ENCODE measurements around the gene NUDT17. TPM values are rescaled to one million over a fixed set of nuclear protein-coding genes. Genes with fewer than 3 reads are reported as not detected.

The NUDT17 gene
- total and polyA plus RNA-seq, 9 of the 15 experiments (the other 6 are each of a cell fraction or from before 2014, with no cell fraction given): 2.1 to 10.0 (median 6.1) TPM

GRCh38 chr1:145845514-145846161, at the start of gene NUDT17 (continued):
- TF ChIP-seq, protein P1, sequence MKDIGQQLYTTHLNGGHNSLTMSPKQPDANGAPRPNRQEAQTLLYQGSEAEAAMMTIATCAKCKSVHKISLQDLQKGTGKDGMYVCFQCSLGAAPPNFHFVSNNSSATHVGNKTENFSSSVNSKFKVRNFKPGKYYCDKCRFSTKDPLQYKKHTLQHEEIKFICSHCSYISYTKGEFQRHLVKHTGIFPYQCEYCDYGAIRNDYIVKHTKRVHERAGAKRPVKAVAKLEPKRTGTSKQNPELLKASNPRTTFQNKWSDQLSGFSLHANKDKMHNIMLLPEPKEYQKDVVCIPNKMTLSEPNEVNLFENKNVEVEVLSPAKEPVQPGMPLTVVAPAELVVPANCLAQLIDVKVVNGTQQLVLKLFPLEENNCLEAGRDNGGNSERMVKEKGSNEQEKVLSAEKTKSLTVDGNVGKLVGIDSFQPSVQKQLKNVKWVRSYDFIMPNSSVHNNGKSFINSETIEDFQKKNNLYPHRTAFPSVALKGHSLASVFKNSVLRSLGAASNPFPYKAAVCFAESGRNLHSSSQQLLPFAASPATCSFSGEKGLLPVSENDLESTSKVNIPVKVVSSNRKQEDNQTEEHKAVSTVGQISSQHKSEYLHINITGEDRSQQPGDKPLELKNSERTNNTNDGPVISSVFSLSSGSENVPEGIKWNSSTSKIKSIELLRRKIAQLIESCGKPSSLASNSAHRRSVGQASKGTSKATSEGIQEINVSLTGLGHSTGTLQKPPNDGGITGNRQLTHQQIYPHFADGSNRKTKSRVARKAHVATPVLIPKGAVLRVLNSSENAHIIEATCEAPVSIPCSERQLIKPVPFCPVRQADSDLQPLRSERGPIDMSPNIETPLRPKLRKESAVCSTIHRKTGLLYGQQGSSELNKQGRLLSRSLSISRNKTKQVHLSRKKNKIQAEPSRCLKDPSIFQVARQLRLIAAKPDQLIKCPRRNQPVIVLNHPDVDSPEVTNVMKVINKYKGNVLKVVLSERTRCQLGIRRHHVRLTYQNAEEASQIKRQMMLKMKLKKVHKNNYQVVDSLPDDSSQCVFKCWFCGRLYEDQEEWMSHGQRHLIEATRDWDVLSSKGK (CRISPR knock-in tag; IDR thresholded peaks at IDR 0.05): no peak
- TF ChIP-seq ZC3H8 (IDR thresholded peaks at IDR 0.05) (no peak), TCF15 (CRISPR knock-in tag; IDR thresholded peaks at IDR 0.05) (no peak), FOXM1 (IDR thresholded peaks at IDR 0.05; ENCODE audit: low read depth) (no peak), FOXM1 (CRISPR knock-in tag; IDR thresholded peaks at IDR 0.05; ENCODE audit: low read depth) (no peak), ZNF431 (CRISPR knock-in tag; IDR thresholded peaks at IDR 0.05) (peak; percentile 61), TSC22D4 (tag; IDR thresholded peaks at IDR 0.05) (no peak), EZH2 (IDR thresholded peaks at IDR 0.05; ENCODE audit: borderline replicate concordance, low read depth, low read length) (no peak), ZNF347 (CRISPR knock-in tag; IDR thresholded peaks at IDR 0.05; ENCODE audit: low read depth) (no peak), POLR2G (IDR thresholded peaks at IDR 0.05; ENCODE audit: low read depth, low read length) (peak; percentile 93), CHCHD3 (CRISPR knock-in tag; IDR thresholded peaks at IDR 0.05) (no peak), CREBBP (IDR thresholded peaks at IDR 0.05; ENCODE audit: low read depth, low read length) (no peak), RBFOX2 (IDR thresholded peaks at IDR 0.05; ENCODE audit: low read depth, low read length) (peak; percentile 84), GATAD2A (IDR thresholded peaks at IDR 0.05) (no peak)
- TF ChIP-seq, protein P2, sequence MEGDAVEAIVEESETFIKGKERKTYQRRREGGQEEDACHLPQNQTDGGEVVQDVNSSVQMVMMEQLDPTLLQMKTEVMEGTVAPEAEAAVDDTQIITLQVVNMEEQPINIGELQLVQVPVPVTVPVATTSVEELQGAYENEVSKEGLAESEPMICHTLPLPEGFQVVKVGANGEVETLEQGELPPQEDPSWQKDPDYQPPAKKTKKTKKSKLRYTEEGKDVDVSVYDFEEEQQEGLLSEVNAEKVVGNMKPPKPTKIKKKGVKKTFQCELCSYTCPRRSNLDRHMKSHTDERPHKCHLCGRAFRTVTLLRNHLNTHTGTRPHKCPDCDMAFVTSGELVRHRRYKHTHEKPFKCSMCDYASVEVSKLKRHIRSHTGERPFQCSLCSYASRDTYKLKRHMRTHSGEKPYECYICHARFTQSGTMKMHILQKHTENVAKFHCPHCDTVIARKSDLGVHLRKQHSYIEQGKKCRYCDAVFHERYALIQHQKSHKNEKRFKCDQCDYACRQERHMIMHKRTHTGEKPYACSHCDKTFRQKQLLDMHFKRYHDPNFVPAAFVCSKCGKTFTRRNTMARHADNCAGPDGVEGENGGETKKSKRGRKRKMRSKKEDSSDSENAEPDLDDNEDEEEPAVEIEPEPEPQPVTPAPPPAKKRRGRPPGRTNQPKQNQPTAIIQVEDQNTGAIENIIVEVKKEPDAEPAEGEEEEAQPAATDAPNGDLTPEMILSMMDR (IDR thresholded peaks at IDR 0.05 in 2 of 3, conservative IDR thresholded peaks at IDR 0.05 in 1 of 3; ENCODE audit: insufficient read depth in 2 of 3, low read depth in 1 of 3, low read length in 3 of 3): peak; percentile 85 to 96 (median 92)
- TF ChIP-seq, protein P3, sequence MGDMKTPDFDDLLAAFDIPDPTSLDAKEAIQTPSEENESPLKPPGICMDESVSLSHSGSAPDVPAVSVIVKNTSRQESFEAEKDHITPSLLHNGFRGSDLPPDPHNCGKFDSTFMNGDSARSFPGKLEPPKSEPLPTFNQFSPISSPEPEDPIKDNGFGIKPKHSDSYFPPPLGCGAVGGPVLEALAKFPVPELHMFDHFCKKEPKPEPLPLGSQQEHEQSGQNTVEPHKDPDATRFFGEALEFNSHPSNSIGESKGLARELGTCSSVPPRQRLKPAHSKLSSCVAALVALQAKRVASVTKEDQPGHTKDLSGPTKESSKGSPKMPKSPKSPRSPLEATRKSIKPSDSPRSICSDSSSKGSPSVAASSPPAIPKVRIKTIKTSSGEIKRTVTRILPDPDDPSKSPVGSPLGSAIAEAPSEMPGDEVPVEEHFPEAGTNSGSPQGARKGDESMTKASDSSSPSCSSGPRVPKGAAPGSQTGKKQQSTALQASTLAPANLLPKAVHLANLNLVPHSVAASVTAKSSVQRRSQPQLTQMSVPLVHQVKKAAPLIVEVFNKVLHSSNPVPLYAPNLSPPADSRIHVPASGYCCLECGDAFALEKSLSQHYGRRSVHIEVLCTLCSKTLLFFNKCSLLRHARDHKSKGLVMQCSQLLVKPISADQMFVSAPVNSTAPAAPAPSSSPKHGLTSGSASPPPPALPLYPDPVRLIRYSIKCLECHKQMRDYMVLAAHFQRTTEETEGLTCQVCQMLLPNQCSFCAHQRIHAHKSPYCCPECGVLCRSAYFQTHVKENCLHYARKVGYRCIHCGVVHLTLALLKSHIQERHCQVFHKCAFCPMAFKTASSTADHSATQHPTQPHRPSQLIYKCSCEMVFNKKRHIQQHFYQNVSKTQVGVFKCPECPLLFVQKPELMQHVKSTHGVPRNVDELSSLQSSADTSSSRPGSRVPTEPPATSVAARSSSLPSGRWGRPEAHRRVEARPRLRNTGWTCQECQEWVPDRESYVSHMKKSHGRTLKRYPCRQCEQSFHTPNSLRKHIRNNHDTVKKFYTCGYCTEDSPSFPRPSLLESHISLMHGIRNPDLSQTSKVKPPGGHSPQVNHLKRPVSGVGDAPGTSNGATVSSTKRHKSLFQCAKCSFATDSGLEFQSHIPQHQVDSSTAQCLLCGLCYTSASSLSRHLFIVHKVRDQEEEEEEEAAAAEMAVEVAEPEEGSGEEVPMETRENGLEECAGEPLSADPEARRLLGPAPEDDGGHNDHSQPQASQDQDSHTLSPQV (IDR thresholded peaks at IDR 0.05): peak; percentile 61; the same call in 1 of the 2 replicates
- TF ChIP-seq, protein P4, sequence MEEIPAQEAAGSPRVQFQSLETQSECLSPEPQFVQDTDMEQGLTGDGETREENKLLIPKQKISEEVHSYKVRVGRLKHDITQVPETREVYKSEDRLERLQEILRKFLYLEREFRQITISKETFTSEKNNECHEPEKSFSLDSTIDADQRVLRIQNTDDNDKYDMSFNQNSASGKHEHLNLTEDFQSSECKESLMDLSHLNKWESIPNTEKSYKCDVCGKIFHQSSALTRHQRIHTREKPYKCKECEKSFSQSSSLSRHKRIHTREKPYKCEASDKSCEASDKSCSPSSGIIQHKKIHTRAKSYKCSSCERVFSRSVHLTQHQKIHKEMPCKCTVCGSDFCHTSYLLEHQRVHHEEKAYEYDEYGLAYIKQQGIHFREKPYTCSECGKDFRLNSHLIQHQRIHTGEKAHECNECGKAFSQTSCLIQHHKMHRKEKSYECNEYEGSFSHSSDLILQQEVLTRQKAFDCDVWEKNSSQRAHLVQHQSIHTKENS (CRISPR knock-in tag; IDR thresholded peaks at IDR 0.05): peak; percentile 47; the same call in 1 of the 2 replicates
